HEK293 (cell line): ENCODE measurements around the gene RNASE4.

ENCODE experiments used
- GLIS1 ChIP-seq: fragments of 450-650 bp; formaldehyde crosslinking; IDR thresholded peaks from 2 replicates; pipeline ENCODE4 v1.5.1; 2016; ENCODE audit warnings: missing biosample characterization, missing genetic modification characterization
- HOXC10 ChIP-seq: sonication (generic); formaldehyde crosslinking; IDR thresholded peaks from 2 replicates; pipeline ENCODE4 v1.8.1; 2023; ENCODE audit warnings: mild to moderate bottlenecking, missing genetic modification reagents
- KLF16 ChIP-seq: fragments of 450-650 bp; formaldehyde crosslinking; IDR thresholded peaks from 2 replicates; pipeline ENCODE4 v1.5.1; 2017; ENCODE audit warnings: missing biosample characterization, missing genetic modification characterization
- KLF7 ChIP-seq: fragments of 450-650 bp; formaldehyde crosslinking; IDR thresholded peaks from 2 replicates; pipeline ENCODE4 v1.5.1; 2016; ENCODE audit warnings: missing biosample characterization, missing genetic modification characterization, borderline replicate concordance
- REST ChIP-seq: fragments of 450-650 bp; formaldehyde crosslinking; IDR thresholded peaks from 2 replicates; pipeline ENCODE4 v1.5.1; 2016; ENCODE audit warnings: missing biosample characterization, missing genetic modification characterization
- SP3 ChIP-seq: fragments of 450-650 bp; formaldehyde crosslinking; IDR thresholded peaks from 2 replicates; pipeline ENCODE4 v1.5.1; 2016; ENCODE audit warnings: missing biosample characterization, missing genetic modification characterization
- TRIM28 ChIP-seq: IDR thresholded peaks from 2 replicates; pipeline ENCODE4 v1.6.1; 2011; ENCODE audit warnings: low read length, control low read depth, borderline replicate concordance
- YY2 ChIP-seq: fragments of 450-650 bp; formaldehyde crosslinking; IDR thresholded peaks from 2 replicates; pipeline ENCODE4 v1.5.1; 2016; ENCODE audit warnings: missing biosample characterization, missing genetic modification characterization
- ZBTB6 ChIP-seq: fragments of 450-650 bp; formaldehyde crosslinking; IDR thresholded peaks from 2 replicates; pipeline ENCODE4 v1.5.1; 2017; ENCODE audit warnings: missing biosample characterization, missing genetic modification characterization
- ZIC2 ChIP-seq: fragments of 450-650 bp; formaldehyde crosslinking; IDR thresholded peaks from 2 replicates; pipeline ENCODE4 v1.5.1; 2016; ENCODE audit warnings: missing biosample characterization, missing genetic modification characterization
- ZNF112 ChIP-seq: fragments of 450-650 bp; formaldehyde crosslinking; IDR thresholded peaks from 2 replicates; pipeline ENCODE4 v1.5.0; 2017; ENCODE audit warnings: missing biosample characterization, missing genetic modification characterization
- ZNF132 ChIP-seq: fragments of 450-650 bp; formaldehyde crosslinking; IDR thresholded peaks from 2 replicates; pipeline ENCODE4 v1.5.1; 2017; ENCODE audit warnings: missing biosample characterization, missing genetic modification characterization, borderline replicate concordance
- ZNF155 ChIP-seq: fragments of 450-650 bp; formaldehyde crosslinking; IDR thresholded peaks from 2 replicates; pipeline ENCODE4 v1.5.1; 2016; ENCODE audit warnings: missing biosample characterization, missing genetic modification characterization
- ZNF157 ChIP-seq: fragments of 450-650 bp; formaldehyde crosslinking; IDR thresholded peaks from 2 replicates; pipeline ENCODE4 v1.5.1; 2016; ENCODE audit warnings: missing biosample characterization, missing genetic modification characterization
- ZNF19 ChIP-seq: fragments of 450-650 bp; formaldehyde crosslinking; IDR thresholded peaks from 2 replicates; pipeline ENCODE4; 2016; ENCODE audit warnings: missing biosample characterization, missing genetic modification characterization, low read depth
- ZNF280C ChIP-seq: fragments of 450-650 bp; formaldehyde crosslinking; IDR thresholded peaks from 2 replicates; pipeline ENCODE4 v1.5.1; 2016; ENCODE audit warnings: missing biosample characterization, missing genetic modification characterization
- ZNF341 ChIP-seq: fragments of 450-650 bp; formaldehyde crosslinking; IDR thresholded peaks from 2 replicates; pipeline ENCODE4; 2016; ENCODE audit warnings: low read depth, missing biosample characterization, missing genetic modification characterization
- ZNF362 ChIP-seq: fragments of 450-650 bp; formaldehyde crosslinking; IDR thresholded peaks from 2 replicates; pipeline ENCODE4 v1.5.1; 2016; ENCODE audit warnings: missing biosample characterization, missing genetic modification characterization
- ZNF529 ChIP-seq: fragments of 450-650 bp; formaldehyde crosslinking; IDR thresholded peaks from 2 replicates; pipeline ENCODE4 v1.5.1; 2017; ENCODE audit warnings: missing genetic modification characterization, missing biosample characterization; ENCODE audit not compliant: insufficient replicate concordance
- ZNF558 ChIP-seq: fragments of 450-650 bp; formaldehyde crosslinking; IDR thresholded peaks from 2 replicates; pipeline ENCODE4 v1.5.1; 2016; ENCODE audit warnings: missing biosample characterization, missing genetic modification characterization
- ZNF645 ChIP-seq: fragments of 450-650 bp; formaldehyde crosslinking; IDR thresholded peaks from 2 replicates; pipeline ENCODE4; 2016; ENCODE audit warnings: missing biosample characterization, missing genetic modification characterization
- ZNF658 ChIP-seq: fragments of 450-650 bp; formaldehyde crosslinking; IDR thresholded peaks from 2 replicates; pipeline ENCODE4; 2016; ENCODE audit warnings: missing biosample characterization, missing genetic modification characterization
- ZNF701 ChIP-seq: fragments of 450-650 bp; formaldehyde crosslinking; IDR thresholded peaks from 2 replicates; pipeline ENCODE4 v1.5.1; 2016; ENCODE audit warnings: missing biosample characterization, missing genetic modification characterization
- ZNF704 ChIP-seq: fragments of 450-650 bp; formaldehyde crosslinking; IDR thresholded peaks from 2 replicates; pipeline ENCODE4 v1.5.1; 2016; ENCODE audit warnings: missing biosample characterization, missing genetic modification characterization
- ZNF707 ChIP-seq: fragments of 450-650 bp; formaldehyde crosslinking; IDR thresholded peaks from 2 replicates; pipeline ENCODE4 v1.5.1; 2016; ENCODE audit warnings: missing biosample characterization, missing genetic modification characterization
- ZNF785 ChIP-seq: fragments of 450-650 bp; formaldehyde crosslinking; IDR thresholded peaks from 2 replicates; pipeline ENCODE4 v1.5.1; 2016; ENCODE audit warnings: missing biosample characterization, missing genetic modification characterization
- ZNF792 ChIP-seq: fragments of 450-650 bp; formaldehyde crosslinking; IDR thresholded peaks from 2 replicates; pipeline ENCODE4 v1.5.1; 2016; ENCODE audit warnings: missing biosample characterization, missing genetic modification characterization
- ZSCAN18 ChIP-seq: fragments of 450-650 bp; formaldehyde crosslinking; IDR thresholded peaks from 2 replicates; pipeline ENCODE4 v1.5.1; 2016; ENCODE audit warnings: missing biosample characterization, missing genetic modification characterization

RNASE4 gene

GRCh38 chr14:20652996-20653975 is 31.1 kb upstream of the RNASE4 start (continued):
- TF ChIP-seq ZNF645 (tag by site-specific recombination): no peak
- TF ChIP-seq TRIM28: peak; percentile 92
- TF ChIP-seq KLF7 (tag by site-specific recombination): no peak
- TF ChIP-seq ZSCAN18 (tag by site-specific recombination): no peak; the same call in 1 of the 2 replicates
- TF ChIP-seq ZIC2: no peak
- no peak for TF ChIP-seq ZNF558 (tag by site-specific recombination)
- no peak for TF ChIP-seq YY2 (tag by site-specific recombination)
- no peak for TF ChIP-seq ZNF658 (tag by site-specific recombination)
- TF ChIP-seq GLIS1 (tag by site-specific recombination): no peak; the same call in 1 of the 2 replicates
- no peak for TF ChIP-seq ZNF701 (tag by site-specific recombination)
- TF ChIP-seq ZNF19 (tag by site-specific recombination): no peak
- peak; percentile 40 for TF ChIP-seq SP3 (tag by site-specific recombination)
- no peak for TF ChIP-seq HOXC10
- no peak for TF ChIP-seq ZNF280C
- peak; percentile 46 for TF ChIP-seq ZNF341 (tag by site-specific recombination)
- no peak for TF ChIP-seq ZNF529 (tag by site-specific recombination)
- TF ChIP-seq ZNF112: no peak
- TF ChIP-seq ZNF707: no peak
- TF ChIP-seq REST (tag by site-specific recombination): peak; percentile 52; the same call in 1 of the 2 replicates
- TF ChIP-seq ZNF792: no peak
- TF ChIP-seq ZNF157 (tag by site-specific recombination): no peak
- peak; percentile 45; the same call in 1 of the 2 replicates for TF ChIP-seq KLF16 (tag by site-specific recombination)
- no peak for TF ChIP-seq ZNF362 (tag by site-specific recombination)
- 0 out of 2 replicates have a peak, but pooled peaks have one; percentile 68 for TF ChIP-seq ZNF785 (tag by site-specific recombination)
- no peak for TF ChIP-seq ZNF704 (tag by site-specific recombination)
- TF ChIP-seq ZNF132: no peak
- TF ChIP-seq ZBTB6 (tag by site-specific recombination): 0 out of 2 replicates have a peak, but pooled peaks have one; percentile 14
- no peak for TF ChIP-seq ZNF155
